Activated CD4-positive, alpha-beta T cell treated with anti-CD3 and anti-CD28 coated beads, Interleukin-2, amount 50 U/mL, for 16 hours (primary cell): ENCODE measurements around the gene ERLEC1.
"Not testable (repeated sequence)": the region's sequence is repeated elsewhere in the genome, so short reads cannot be mapped to it uniquely, and the experiment has no call there.

Experiments used
- DNase-seq: peaks from one replicate; pipeline ENCODE4 v3.0.0-alpha.2; 2020

The ERLEC1 gene

GRCh38 chr2:53841651-53842050 is 54.8 kb downstream of the ERLEC1 start:
- DNase-seq, result not testable (repeated sequence)

GRCh38 chr2:53842891-53843290 is 56.0 kb downstream of the ERLEC1 start:
- no peak for DNase-seq

- no peak for DNase-seq
Measured at GRCh38 chr2:53843595-53843994, 56.8 kb downstream of the ERLEC1 start.

- DNase-seq, result no peak
Measured at GRCh38 chr2:53848062-53848461, 61.2 kb downstream of the ERLEC1 start.

- not testable (repeated sequence) for DNase-seq
Measured at GRCh38 chr2:53851052-53851757, 64.4 kb downstream of the ERLEC1 start.

- no peak for DNase-seq
Measured at GRCh38 chr2:53852532-53852931, 65.7 kb downstream of the ERLEC1 start.

GRCh38 chr2:53854678-53855077 is 67.8 kb downstream of the ERLEC1 start:
- DNase-seq, result peak; percentile 26

- DNase-seq, result no peak
Measured at GRCh38 chr2:53856272-53856671, 69.4 kb downstream of the ERLEC1 start.

GRCh38 chr2:53859206-53860181 is 72.7 kb downstream of the ERLEC1 start, which contains the start of gene GPR75:
TSS of gene GPR75 (minus strand) at chr2:53859967. CDS start at chr2:53854756, 5,211 bp downstream.
- DNase-seq, result no peak

- no peak for DNase-seq
Measured at GRCh38 chr2:53861824-53862223, 75.0 kb downstream of the ERLEC1 start.

- no peak for DNase-seq
Measured at GRCh38 chr2:53863538-53864227, 76.8 kb downstream of the ERLEC1 start.

- no peak for DNase-seq
Measured at GRCh38 chr2:53865264-53865663, 78.4 kb downstream of the ERLEC1 start.

- DNase-seq, result no peak
Measured at GRCh38 chr2:53865962-53866361, 79.1 kb downstream of the ERLEC1 start.

- DNase-seq, result no peak
Measured at GRCh38 chr2:53867169-53867568, 80.3 kb downstream of the ERLEC1 start.

- no peak for DNase-seq
Measured at GRCh38 chr2:53867773-53868172, 80.9 kb downstream of the ERLEC1 start.
